Activated T-cell treated with anti-CD3 and anti-CD28 coated beads for 1 hour (primary cell): Measurements from ENCODE around the gene RBFOX2.

Source experiments
- DNase-seq: peaks from one replicate; pipeline ENCODE4 v3.0.0-alpha.2; 2020; ENCODE audit warnings: low read depth

RBFOX2 gene

GRCh38 chr22:35928285-35928798, 100.3 kb downstream of the RBFOX2 start:
- no peak for DNase-seq

DNA sequence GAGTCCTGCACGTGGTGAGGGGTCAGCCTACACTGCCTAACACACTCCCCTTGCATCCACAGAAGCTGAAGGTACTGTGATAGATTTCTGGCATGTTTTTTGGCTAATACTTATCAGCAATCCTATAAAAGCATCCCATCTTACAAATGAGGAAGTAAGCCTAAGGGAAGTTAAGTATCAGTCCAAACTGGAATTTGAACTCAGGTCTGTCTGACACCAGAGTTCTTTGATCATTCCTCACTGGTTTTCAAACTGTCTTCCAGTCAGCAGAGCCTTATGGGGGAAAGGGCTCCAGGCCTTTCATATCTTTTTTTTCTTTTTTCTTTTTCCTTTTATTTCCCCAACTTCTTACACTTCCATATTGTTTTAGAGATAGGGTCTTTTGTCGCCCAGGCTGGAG, 105.6 kb downstream of the RBFOX2 start:
- DNase-seq, result no peak

DNA sequence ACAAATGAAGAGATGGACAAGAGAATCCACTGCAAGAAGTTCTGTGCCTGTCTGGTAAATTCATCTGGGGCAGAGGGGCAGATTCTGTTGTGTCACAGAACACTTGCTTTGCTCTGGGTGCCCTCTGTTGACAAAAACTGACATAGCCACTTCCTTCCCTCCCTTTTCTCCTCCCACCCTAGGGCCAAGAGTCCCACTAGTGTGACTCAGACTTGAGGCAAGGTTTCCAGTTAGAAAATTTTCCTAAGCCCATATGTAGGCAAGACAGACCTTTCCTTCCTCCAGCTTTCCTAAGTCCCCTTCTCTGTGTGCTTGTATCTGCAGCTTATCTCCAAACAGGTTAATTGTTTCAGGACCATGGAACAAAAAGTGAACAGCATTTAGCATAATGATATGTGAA, 106.8 kb downstream of the RBFOX2 start:
- peak; percentile 10 for DNase-seq

GRCh38 chr22:35921044-35921443, 107.6 kb downstream of the RBFOX2 start:
- DNase-seq, result no peak

GRCh38 chr22:35919002-35919542, 109.6 kb downstream of the RBFOX2 start:
- no peak for DNase-seq

DNA sequence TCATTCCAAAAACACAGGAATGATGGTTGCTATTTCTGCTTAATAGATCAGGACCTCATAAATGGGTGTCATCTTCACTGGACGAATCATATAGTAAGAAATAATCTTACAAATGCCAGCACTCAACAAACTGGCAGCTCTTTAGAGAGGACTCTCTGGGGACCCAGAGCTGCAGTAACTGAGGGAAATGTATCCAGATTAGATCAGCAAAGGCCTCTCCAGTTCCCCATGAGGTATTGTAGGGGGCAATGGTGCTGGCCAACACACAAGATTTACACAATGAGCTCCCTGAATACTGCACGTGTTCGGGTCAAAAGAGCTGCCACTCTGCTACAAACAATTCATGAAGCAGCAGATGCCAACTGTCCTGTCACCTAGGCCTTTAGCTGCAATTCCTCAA, 110.2 kb downstream of the RBFOX2 start:
- DNase-seq, result no peak

DNA sequence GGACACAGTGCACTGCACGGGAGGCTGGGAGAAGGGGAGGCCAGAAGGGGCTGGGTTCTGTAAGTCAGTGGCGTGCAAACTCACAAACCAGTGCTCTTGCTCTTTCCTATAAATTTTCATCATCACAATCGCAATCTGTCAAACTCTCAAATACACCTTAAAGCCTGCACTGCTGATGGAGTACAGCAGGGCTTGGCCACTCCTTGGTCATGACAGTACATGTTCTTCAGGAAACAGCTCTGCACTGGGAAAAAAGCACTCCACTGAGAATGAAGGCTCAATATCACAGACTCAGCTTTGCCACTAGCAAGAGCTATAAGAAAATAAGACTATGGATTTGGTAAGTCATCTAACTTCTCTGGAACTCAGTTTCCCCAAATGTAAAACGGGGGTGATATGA, 111.0 kb downstream of the RBFOX2 start:
- DNase-seq, result no peak

DNA sequence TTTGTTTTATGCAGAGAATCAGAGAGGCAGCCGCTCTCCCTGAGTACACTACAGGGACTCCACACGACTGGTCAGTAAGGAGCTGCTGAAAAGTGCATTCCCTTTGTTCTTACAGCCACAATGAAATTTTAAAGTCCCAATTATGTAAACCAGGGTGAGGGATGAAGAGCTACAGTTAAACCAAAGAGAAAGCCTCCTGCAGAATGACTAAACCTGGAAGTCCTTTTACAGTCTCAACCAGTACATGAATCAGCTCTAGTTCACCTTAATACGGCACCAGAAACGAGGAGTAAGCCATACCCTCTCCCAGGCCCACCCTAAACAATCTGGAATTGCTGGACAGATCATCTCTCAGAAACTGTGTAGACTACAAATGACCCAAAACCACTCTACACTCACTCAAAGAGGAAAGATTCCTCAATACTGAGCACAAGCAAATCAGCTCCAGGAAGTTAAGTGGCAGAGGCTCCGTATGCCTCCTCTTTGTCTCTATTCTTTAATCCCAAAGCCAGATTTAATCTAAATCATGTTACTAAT, 113.1 kb downstream of the RBFOX2 start:
- DNase-seq, result no peak

GRCh38 chr22:35914665-35915476, 113.8 kb downstream of the RBFOX2 start:
- no peak for DNase-seq

GRCh38 chr22:35914357-35914664, 114.3 kb downstream of the RBFOX2 start:
- no peak for DNase-seq

DNA sequence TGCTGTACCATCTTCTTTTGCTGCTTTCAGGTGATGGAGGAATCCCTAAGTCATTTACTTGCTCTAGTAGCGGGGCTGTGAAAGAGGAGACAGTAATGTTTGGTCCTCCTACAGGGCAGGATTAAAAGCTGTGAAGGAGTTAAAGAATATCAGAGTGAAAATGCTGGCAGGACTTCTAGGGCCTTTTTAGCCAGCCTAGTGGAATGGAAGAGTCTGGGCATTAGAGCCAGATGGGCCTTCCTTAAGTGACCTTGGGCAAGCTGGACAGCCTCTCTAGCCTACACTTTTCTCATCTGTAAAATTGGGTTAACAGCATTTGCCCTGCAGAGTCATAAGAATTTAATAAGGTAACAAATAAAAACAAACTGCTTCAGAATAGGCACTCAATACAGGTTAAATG, 114.7 kb downstream of the RBFOX2 start:
- no peak for DNase-seq

DNA sequence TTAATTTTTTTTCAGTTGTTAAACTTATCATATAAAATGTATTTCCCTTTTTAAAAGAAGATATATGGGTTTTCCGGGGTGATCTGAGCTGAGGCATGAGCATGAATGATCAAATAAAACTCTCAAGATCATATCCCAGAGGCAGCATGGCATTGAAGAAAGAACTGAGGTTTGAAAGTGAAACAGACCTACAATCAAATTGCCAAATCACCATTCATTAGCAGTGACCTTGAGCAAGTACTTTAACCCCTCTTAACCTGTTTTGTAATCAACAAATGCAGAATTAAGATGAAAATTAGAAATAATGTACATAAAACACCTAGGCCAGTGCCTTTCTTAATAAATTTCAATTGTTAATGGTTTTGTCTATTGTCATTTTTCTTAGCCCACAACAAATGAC, 116.0 kb downstream of the RBFOX2 start:
- no peak for DNase-seq

- no peak for DNase-seq
Measured at GRCh38 chr22:35911877-35912276, 116.7 kb downstream of the RBFOX2 start.

DNA sequence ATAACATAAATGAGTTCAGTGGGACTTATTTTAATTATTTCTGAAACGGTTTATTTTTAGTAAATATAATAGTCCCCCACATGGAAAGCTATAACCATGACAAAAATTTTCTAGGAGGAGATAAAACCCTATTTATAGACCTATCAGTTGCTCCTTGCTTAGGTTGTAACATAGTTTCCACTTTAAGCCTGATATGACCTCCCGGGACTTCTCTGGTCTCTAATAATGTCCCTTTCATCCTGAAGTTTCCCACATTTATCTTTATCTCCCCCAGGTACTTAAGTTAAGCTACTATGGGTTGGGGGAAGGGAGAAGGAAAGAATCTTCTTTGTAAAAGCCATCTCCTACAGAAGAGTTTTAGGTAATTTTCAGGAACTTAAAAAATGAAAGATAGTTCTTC, 117.7 kb downstream of the RBFOX2 start:
- no peak for DNase-seq

- no peak for DNase-seq
Measured at GRCh38 chr22:35910003-35910769, 118.4 kb downstream of the RBFOX2 start.

GRCh38 chr22:35905894-35906293, 122.7 kb downstream of the RBFOX2 start:
- DNase-seq, result no peak

DNA sequence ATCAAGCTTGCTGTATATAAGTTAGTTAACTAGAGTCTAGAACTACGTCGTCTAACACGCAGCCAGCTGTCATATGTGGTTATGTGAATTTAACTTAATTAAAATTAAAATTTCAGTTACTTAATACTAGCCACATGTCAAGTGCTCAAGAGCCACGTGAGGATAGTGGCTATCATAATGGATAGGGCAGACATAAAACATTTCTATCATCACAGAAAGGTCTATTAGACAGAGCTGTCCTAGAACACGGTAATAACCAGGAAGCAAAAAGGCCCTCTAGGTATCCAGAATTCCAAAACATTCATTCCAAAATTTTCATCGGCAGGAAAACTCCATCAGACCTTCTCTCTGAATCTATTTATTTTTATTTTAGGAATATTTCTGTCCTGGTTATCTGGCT, 123.9 kb downstream of the RBFOX2 start:
- DNase-seq, result no peak

- no peak for DNase-seq
Measured at GRCh38 chr22:35904336-35904692, 124.3 kb downstream of the RBFOX2 start.

DNA sequence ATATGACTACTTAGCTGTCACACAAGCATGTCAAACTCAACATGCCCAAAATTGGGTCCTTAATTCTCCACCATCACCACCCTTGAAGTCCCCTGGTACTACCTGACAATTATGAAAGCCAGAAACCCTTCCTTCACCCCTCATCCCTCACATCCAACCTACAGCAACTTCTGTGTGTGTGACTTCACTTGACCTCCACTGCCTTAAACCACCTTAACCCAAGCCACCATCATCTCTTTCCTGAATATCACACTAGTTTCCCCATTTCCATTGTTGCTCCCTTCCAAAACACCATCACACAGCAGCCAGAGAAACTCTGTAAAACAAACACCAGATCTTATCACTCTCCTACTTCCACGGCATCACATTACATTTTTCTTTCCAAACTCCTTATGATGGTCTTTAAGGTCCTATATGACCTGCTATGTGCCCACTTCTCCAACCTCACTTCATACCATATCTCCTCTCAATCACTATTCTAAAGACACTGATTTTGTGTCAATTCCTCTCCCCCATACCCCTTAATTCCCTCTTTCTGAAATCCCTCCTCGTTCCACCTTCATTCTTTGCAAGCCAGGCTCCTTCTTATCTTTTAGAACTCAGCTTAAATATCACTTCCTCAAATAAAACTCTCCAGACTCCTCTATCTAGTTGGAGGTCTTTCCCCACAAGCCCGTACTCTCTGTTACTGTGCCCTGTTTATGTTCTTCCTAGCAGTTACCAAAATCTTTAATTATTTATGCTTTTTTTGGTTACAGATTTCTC, 124.9 kb downstream of the RBFOX2 start:
- DNase-seq, result no peak

- no peak for DNase-seq
Measured at GRCh38 chr22:35900483-35901168, 128.0 kb downstream of the RBFOX2 start.

GRCh38 chr22:35899736-35900135, 128.9 kb downstream of the RBFOX2 start:
- no peak for DNase-seq
